Spleen (tissue), 7 donors: Measurements from ENCODE around the gene HAPLN1.

Source experiments
- POLR2A ChIP-seq, 3 donors: fragments of 450-650 bp; IDR thresholded peaks; one replicate each; pipeline ENCODE4 v1.5.1; 2017; ENCODE audit warnings: antibody characterized with exemption in 3 of 3, mild to moderate bottlenecking in 1 of 3
- TF ChIP-seq, protein P1 (sequence below), 11 experiments: fragments of 200-600 bp in 7 of 11; fragments of 450-650 bp in 4 of 11; sonication (generic) in 4 of 11; IDR thresholded peaks in 8 of 11; conservative IDR thresholded peaks in 3 of 11; 1 replicate in 7 of 11; 2 replicates in 4 of 11; pipeline versions ENCODE4 v1.4.0 to v1.8.0; 2016 to 2021; ENCODE audit warnings: antibody characterized with exemption in 11 of 11, inconsistent platforms in 4 of 11, mild to moderate bottlenecking in 1 of 11
- donor health status: DM: no; HTN: no; CAD: no; lungs with moderate emphysema.
- donor health status: DM: no; HTN: no; CAD: no.
- donor health status: DM: no; HTN: no; CAD: no.

DNA sequence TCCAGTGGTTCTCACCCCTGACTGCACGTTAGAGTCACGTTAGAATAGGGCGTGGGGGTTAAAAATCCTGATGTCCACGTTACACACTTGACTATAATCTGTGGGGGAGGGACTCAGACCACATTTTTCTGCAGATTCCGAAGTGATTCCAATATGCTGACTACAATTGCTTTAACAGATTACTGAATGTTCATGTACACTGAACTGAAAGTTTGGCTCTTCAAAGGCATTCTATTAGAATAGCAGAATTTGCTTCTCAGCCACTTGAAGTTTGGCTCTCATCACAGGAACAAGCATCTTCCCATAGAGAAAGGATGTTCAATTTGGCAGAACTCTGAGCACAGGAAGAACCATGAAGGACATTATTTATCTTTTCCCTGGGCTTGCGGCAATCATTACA is 84.5 kb downstream of the HAPLN1 start:
- TF ChIP-seq, protein P1, sequence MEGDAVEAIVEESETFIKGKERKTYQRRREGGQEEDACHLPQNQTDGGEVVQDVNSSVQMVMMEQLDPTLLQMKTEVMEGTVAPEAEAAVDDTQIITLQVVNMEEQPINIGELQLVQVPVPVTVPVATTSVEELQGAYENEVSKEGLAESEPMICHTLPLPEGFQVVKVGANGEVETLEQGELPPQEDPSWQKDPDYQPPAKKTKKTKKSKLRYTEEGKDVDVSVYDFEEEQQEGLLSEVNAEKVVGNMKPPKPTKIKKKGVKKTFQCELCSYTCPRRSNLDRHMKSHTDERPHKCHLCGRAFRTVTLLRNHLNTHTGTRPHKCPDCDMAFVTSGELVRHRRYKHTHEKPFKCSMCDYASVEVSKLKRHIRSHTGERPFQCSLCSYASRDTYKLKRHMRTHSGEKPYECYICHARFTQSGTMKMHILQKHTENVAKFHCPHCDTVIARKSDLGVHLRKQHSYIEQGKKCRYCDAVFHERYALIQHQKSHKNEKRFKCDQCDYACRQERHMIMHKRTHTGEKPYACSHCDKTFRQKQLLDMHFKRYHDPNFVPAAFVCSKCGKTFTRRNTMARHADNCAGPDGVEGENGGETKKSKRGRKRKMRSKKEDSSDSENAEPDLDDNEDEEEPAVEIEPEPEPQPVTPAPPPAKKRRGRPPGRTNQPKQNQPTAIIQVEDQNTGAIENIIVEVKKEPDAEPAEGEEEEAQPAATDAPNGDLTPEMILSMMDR (IDR thresholded peaks at IDR 0.05 in 8 of 11, conservative IDR thresholded peaks at IDR 0.05 in 3 of 11): no peak
- no peak for TF ChIP-seq POLR2A (IDR thresholded peaks at IDR 0.05)
